Kidney glomerular epithelial cell (primary cell): ENCODE measurements around the gene TMEM269.

Experiments
- DNase-seq: peaks from one replicate; lab custom pipeline; 2025; lab: John Stamatoyannopoulos, UW

The TMEM269 gene

DNA sequence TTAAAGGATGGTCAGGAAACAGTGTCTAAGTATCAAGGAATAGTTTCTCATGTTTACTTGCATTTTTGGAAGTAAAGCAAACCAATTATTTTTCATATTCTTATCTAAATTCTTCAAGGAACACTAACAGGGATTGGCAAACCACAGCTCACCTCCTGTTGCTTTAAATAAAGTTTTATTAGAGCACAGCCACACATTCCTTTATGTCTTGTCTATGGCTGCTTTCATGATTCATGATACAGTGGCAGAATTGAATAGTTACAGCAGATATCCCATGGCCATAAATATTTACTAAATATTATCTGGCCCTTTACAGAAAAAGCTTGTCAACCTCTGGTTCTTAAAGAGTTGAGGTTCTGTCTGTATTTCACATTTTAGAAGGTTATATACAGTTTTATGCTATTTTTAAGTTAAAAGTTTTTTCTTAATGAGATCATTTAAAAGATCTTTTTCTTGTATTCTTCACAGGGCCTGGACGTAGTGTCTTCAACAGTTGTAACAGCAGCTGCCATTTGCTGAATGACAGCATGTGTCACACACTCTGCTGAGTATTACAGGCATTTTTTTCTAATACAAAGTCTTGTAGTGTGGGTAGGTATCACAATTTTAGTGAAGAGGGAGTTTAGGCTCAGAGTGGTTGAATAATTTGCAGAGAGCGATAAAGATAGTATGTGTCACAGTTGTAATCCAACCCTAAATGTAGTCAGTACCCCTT lies 64.2 kb downstream of the TMEM269 start:
- DNase-seq, result no peak

DNA sequence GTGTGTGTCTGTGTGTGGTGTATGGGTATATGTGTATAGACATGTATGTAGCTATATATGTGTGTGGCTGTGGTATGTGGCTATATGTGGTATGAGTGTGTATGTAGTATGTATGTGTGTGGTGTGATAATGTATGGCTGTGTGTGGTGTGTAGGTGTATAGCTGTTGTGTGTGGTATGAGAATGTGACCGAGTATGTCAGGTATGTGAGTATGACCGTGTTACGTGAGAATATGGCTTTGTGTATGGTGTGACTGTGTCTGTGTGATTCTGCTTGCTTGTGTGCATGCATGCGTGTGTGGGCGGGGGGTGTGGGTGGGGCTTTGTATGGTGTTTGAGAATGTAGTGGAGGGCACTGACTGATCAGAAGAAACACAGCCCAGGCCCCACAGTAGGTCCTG lies 65.2 kb downstream of the TMEM269 start:
- DNase-seq, result no peak
